HTR-8/SVneo (cell line): Measurements from ENCODE around the gene PTGDS.
"Not testable (repeated sequence)": the region's sequence is repeated elsewhere in the genome, so short reads cannot be mapped to it uniquely, and the experiment has no call there.

Experiments used
- DNase-seq: peaks from one replicate; pipeline ENCODE4 v3.0.0; 2011; ENCODE audit warnings: low spot score, mixed read lengths; ENCODE audit not compliant: insufficient read length
- FAIRE-seq: peaks from 2 replicates; lab custom pipeline; 2011; peaks lifted over from hg19 to GRCh38; lab: Jason Lieb, UNC

The PTGDS gene

DNA sequence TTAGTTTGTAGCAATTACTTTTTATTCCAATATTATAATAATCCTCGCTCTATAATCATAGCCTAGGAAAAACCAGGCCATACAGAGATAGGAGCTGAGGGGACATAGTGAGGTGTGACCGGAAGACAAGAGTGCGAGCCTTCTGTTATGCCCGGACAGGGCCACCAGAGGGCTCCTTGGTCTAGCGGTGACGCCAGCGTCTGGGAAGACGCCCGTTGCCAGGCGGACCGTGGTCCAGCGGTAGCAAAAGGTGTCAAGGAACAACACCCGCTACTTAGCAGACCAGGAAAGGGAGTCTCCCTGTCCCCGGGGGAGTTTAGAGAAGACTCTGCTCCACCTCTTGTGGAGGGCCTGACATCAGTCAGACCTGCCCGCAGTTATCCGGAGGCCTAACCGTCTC is 27.0 kb downstream of the PTGDS start:
- not testable (repeated sequence) for FAIRE-seq, DNase-seq

DNA sequence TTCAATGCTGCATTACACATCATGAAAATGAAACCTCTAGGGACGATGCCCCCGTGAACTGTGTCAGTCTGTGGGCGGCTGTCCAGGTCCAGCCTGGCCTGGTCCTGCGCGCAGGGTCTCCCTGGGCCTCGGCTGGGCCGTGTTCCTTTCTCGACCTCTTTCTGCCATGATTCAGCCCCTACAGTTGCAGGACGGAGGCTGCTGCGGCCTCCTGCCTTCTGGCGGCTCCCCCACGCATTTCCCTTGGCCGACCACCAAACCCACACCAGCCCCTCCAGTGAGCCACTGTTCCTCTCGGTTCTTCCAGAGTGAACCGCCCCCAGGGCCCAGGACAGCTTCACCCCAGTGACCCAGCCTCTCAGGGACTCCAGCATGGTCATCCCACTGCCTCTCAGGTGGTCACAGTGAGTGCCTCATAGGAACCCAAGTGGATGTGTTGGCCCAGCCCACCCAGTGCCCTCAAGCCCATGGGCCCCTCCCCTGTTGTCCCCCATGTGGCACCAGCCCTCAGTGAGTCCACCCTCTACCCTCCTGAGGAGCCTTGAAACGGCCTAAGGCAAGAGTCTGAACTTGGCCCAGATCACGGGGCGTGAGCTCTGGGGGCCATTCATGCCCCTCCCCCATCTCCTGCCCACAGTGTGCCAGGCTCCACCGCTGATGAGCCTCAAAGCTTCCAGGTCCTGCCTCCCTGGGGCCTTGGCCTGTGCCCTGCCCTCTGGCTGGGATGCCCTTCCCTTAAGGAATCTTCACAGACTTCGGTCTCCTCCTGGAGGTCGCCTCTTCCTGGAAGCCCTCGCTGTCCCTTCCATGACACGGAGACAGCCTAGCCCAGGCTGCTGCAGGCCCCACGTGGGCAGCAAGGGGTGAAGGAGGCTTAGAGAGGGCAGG is 29.1 kb downstream of the PTGDS start:
- DNase-seq (no peak), FAIRE-seq (no peak)

DNA sequence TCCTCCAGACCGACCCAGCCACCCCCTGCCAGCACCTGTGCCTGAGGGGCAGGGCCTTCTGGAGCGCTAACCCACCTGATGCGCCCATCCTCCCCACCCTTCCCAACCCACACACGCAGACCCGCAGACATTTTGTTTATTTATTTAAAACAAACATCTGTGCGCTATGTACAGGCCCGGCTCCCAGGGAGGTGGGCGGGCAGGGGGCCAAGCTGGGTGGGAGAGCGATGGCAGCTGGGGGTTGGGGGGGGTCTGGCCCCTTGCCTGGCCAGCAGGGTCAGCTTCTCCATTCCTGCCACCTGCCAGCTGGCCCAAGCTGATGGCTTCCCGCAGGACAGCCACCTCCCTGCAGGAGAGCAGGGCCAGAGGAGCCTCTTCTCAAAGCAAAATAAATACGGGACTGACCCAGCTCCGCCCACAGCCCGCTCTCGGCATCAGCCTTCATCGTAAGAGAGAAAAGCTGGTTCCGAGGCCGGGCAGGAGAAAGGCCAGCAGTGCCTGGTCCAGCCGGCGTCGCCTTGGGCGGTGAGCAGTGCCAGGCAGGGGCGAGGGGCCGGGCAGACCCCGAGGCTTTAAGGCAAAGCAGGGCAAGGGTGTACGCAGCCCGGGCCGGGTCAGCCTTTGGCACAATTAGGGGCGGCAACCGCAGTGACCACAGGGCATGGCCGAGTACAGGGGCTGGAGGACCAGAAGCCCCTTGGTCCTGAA is 30.0 kb downstream of the PTGDS start:
- DNase-seq: no peak
- FAIRE-seq: no peak

DNA sequence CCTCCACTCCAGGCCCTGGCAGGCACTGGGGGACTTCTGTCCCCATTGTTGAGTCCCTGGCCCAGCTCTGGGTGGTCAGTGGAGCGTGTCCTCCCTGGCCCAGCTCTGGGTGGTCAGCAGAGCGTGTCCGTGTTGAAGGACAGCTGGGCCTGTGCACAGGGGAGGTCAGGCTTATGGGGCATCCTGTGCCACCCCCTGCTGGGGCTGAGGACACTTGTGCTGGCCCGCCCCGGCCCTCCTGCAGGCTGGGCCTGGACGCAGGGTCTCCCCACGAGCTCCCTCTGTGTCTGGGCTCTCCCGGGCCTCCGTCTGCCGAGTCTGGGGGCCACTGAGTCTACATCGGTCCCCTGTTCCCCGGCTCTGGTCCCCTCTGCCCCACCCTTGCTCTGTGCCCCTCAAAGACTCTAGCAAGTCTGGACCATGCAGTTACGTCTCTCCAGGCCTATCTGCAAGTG is 30.5 kb downstream of the PTGDS start:
- no peak for FAIRE-seq
- no peak for DNase-seq

DNA sequence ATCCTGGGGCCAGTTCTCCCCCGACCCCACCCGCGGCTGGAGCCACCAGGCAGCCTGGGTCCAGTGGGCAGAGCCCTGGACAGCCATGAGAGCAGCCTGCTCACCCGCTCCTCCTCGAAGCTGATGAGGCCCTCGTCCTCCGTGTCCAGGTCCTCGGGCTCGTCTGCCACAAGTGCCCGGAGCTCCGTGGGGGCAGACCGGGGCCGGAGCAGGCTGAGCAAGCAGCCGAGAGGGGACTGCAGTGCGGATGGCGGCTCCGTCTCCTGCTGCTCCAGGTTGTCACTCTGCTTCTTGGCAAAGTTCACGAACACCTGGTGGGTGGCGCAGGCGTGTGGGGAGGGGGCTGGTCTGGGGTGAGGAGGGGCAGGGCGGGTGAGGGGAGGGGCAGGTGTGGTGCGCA is 31.0 kb downstream of the PTGDS start:
- FAIRE-seq: no peak
- no peak for DNase-seq

DNA sequence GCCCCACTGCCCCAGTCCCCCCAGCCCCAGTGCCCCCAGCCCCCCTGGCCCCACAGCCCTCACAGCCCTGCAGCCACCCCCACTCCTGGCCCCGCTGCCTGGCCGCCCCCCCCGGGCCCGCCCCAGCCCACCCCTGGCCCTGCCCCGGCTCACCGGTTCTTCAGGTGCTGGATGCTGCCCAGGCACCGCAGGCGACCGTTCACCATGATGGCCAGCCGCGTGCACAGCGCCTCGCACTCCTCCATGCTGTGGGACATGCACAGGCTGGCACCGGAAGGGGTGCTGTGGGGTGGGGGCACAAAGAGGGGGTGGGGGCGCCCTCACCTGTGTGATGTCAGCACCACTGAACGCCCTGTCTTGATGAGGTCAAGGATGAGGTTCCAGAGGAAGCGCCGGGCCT is 31.9 kb downstream of the PTGDS start:
- FAIRE-seq (no peak), DNase-seq (no peak)

DNA sequence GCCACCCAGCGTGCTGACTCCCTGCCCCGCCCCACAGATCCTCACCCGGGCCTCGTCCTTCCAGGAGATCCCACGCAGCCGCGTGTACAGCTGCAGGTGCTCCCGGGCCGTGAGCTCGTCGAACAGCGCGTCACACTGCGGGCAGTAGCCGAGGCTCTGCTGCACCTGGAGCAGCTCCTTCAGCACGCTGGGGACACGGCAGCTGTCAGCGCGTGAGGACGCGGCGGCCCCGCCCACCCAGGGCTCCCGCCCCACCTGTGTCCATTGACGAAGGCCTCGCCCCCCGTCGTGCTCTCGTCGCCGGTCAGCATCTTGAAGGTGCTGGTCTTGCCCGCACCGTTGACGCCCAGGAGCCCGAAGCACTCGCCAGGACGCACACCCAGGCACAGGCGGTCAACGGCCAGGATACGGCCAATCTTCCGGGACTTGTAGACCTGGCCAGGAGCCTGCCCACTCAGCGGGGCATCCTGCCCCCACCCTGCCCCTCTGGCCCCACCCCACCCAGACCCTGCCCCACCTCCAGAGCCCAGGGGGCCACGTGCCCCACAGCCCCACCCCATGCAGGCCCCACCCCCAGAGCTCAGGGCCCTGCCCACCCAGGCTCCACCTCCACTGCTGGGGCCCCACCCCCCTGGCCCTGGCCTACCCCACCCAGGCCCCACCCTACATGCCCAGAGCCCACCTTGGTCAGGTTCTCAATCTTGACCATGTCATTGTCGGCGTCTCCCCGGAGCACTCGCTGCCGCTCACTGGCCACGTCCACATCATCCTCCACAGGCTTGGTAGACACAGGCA is 32.8 kb downstream of the PTGDS start:
- DNase-seq (no peak), FAIRE-seq (no peak)

DNA sequence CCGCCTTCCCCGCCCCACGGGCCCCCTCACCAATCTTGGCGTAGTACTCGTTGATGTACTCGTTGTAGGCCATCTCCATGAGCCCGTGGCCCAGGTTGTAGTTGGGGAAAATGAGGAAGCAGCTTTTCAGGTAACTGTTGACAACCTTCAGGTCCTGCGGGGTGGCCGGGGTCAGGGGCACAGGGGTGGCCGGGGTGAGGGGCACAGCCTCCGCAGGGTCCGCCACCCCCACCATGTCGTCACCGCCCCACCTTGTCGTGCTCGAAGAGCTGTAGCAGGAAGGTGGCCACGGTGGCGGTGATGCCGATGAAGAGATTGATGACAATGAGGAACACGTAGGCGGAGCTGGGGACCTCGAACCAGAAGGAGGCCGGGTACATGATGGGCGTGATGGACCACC is 33.9 kb downstream of the PTGDS start:
- DNase-seq: no peak

DNA sequence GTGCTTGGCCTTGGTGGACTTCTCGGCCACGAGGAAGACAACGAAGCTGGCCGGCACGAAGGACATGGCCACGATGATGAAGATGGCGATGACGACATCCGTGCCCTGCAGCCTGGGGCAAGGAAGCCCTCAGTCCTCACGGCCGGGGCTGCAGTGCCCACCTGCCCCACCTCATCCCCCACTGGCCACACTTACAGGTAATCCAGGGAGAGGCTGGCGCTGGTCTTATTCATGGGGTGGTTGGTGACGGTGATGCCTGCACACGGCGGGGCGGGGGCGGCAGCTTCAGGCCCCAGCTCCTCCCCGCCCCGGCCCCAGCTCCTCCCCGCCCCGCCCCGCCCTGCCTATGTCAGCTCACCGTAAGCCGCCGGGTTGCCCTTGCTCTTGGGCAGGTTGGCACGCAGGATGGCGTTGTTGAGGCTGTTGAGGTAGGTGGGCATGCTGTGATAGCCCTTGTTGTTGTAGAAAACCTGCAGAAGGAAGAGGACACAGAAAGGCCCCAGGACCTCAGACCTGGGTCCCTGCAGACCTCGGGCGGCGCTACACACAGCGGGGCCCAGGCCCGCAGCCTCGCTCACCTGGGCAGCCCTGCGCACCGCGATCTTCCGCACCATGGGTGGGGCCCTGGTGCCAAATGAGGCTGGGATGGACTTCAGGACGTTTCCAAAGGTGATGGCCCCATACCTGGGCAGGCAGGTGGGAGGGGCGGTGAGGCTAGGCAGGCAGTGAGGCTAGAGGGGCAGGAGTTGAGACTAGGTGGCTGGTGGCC is 34.8 kb downstream of the PTGDS start:
- DNase-seq: no peak
- no peak for FAIRE-seq

More for the DNA sequence above, 33.9 kb downstream of the PTGDS start:
- no peak for FAIRE-seq

DNA sequence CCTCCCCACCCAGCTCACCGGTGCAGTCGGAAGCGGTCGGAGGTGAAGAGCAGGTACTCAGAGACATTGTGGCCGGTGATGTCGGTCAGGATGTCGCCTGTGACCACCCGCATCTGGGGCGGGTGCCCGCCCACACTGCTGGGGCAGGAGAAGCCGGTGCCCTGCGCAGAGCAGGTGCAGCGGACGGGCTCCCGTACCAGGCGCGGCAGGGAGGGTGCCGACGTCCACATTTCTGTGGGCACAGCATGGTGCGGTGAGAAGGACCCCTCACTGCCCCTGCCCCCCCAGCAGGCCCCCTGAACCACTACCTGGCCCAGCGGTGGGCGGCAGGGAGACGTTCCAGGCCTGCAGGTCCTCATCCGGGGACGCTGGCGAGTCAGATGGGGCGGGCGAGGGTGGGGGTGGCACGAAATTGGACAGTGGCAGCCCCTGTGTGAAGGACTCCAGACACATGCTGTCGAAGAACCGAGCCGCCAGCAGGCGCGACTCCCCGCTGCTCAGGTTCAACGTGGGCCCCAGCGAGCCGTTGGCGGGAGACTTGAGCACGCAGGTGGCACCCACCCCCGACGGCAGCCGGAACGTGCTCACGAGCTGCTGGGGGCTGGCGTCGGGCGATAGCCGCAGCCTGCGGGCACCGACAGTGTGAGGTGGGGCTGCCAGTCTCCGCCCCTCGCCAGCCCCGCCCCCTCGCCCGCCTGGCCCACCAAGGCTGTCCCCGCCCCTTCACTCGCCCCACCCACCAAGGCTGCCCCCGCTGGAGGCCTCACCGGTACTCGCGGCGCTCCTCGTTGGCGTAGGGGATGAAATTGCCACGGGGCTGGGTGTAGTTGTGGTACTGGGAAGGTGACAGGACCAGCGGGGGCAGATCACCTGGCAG is 35.6 kb downstream of the PTGDS start:
- FAIRE-seq (no peak), DNase-seq (no peak)

DNA sequence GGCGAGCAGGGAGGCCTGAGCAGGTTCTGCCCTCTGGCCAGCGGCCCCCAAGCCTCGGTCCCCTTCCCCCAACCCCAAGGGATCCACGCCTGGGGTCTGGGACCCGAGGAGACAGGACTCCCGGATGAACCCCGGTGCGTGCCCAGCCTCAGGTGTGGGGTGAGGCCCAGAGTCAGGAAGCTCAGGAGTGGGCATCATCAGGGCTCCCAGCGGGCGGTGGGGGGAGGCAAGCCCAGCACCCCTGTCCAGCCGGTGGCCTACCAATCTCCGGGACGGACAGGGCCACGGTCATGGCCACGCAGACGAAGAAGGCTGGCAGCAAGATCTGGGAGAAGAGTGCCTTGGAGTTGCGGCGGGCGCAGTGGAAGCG is 36.3 kb downstream of the PTGDS start:
- FAIRE-seq (no peak), DNase-seq (no peak)

DNA sequence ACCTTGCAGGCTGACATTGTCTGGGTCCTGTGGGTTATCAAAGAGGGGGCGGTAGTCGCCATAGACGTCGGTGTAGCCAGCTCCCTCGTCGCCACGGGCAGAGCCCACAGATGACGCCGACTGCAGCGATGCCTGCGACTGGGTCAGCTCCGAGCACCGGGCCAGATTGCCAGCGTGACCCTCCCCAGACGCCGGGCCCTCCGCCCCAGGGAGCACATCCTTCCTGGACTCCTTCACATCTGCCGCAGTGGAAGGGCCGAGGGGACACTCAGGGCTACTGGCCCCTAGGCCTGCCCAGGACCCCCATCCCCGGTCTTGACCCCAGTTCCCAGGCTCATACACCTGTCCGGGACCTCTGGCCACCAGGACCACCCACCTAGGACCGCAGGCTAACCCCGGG is 36.9 kb downstream of the PTGDS start:
- FAIRE-seq (no peak), DNase-seq (no peak)

DNA sequence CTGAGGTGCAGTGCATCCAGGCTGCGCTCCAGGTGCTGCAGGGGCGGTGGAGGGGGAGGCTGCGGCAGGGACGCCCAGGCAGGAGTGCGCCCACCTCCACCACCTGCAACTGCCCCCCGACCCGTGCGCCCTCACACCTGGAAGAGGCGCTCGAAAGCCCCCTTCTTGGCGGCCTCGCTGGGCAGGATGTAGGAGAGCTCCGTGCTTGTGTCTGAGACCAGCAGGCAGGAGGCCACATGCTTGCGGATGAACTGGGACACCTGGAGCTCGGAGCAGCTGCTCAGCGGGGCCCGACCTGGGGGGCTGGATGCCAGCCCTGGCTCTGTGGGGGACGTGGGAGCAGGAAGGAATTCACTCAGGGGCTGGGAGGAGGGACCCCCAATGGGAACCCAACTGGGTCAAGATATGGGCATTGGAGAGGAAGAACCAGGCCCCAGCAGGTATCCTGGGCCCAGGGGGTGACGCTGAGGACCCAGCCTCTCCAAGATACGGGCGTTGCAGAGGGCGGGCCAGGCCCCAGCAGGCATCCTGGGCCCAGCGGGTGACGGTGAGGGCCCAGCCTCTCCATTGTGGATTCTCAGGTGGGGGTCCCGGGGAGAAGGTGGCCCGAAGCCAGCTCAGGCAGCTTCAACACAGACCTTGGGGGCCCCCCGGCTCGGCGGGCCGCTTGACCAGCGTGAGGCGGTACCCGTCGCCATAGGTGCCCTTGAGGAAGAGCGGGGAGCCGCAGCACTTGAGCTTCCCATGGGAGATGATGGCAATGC is 37.7 kb downstream of the PTGDS start:
- FAIRE-seq: no peak
- DNase-seq: no peak

DNA sequence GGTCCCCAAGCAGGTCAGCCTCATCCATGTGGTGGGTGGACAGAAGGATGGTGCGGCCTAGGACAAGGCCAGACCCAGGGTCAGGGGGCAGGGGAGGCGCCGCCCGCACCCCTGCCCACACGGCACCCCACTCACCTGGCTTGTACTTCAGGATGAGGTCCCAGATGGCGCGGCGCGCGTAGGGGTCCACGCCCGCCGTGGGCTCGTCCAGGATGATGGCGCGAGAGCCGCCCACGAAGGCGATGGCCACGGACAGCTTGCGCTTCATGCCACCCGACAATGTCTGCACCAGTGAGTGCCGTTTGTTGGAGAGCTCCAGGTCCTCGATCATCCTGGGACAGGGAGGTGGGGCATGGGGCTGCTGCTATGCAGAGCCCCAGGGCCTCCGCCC is 38.2 kb downstream of the PTGDS start:
- no peak for DNase-seq
- FAIRE-seq: no peak

DNA sequence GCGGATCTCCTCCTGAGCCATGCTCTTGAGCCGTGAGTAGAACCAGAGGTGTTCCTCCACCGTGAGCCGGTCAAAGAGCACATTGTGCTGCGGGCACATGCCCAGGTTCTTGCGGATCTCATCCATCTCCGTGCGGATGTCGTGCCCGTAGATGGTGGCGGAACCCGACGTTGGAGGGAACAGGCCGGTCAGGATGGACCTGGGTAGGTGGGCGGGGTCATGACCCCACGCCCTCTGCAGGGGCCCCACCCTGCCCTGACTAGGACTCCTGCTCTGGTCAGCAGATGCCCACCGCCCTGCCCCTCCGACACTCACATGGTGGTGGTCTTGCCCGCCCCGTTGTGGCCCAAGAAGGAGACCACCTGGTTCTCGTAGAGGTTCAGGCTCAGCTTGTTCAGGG is 38.7 kb downstream of the PTGDS start:
- DNase-seq (no peak), FAIRE-seq (no peak)

DNA sequence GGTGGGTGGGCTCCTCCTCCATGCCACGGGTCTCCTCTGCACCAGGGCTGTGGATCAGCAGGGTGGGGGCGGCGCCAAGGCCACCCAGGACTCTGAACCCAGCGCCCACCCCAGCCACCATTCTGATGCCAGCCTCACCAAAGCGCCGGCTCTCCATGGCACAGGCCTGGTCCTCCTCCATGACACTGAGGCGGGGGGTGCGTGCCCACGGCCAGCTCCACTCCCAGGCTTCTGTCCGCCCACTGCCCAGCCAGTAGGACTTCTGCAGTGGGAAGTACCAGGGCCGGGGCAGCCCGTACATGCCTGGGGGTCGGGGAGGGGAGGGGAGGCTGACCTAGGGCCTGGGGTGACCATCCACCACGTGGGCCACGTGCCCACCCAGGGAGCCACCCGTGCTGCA is 39.1 kb downstream of the PTGDS start:
- FAIRE-seq: no peak

DNA sequence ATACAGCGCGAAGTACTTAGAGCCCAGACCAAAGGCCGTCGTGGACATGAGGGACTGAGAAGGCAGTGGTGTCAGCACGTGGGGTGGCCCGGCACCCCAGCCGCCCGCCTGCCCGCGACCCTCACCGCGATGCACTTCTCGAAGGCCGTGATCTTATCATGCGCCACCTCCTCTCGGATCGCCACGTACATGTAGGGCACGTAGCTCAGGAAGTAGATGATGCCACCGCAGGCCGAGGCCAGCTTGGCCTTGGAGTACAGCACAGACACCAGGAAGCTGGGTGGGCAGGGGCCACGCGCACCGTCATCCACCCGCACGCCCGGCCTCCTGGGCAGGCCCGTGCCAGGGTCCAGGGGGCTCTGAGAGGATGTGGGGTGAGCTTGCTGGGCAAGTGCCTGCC is 39.8 kb downstream of the PTGDS start:
- no peak for FAIRE-seq
- no peak for DNase-seq

More for the DNA sequence above, 39.1 kb downstream of the PTGDS start:
- DNase-seq: no peak

DNA sequence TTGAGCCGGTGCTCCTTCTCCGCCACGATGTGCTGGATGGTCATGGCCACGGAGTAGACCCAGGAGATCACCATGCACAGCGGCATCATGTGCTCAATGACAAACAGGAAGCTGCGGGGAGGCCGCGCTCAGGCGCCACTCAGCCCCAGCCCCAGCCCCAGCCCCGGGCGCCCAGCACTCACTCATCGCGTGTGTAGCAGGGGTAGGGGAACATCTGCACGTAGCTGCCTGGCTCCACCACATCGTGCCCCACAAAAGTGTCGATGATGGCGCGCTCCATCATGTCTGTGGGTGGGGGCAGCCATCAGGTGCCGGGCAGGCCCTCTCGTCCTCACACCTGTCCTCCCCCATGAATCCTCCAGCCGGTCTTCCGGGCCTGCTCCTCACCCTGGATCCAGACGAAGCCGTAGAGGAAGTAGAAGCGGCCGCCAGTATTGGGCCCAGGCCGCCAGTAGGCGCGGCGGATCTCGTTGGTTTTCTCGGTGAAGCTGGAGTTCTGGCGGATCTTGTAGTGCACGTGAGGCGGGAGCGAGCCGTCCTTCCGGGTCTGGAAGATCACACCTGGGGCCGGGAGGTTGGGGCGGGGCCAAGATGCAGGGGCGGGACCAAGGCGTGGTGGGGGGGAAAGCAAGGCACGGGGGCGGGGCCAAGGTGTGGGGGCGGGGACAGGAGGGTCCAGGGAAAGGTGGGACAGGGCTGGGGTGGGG is 40.6 kb downstream of the PTGDS start:
- DNase-seq: no peak
- no peak for FAIRE-seq
